ENCODE measurements around the gene PSMD7. TPM values are rescaled to one million over a fixed set of nuclear protein-coding genes. Genes with fewer than 3 reads are reported as not detected.
A peak's percentile ranks its signal among the peaks of the same experiment; 100 is the strongest.

Gene PSMD7
- total RNA-seq, 2 donors from 2014 or later: 44.5 to 76.8 TPM

- Histone ChIP-seq H3K9me3 (no peaks in the 10 kb centered on the region), H3K27ac (no peak overlapping the region), H3K36me3 (peaks cover 47% of the 10 kb centered on the region), H3K4me1 (ENCODE audit: control insufficient read depth in 1 of 2, low read depth in 2 of 2) (no peaks in the 10 kb centered on the region), H3K4me3 (no peak overlapping the region), H3K27me3 (replicated peaks; ENCODE audit: insufficient read depth) (no peaks in the 10 kb centered on the region)
- DNase-seq (ENCODE audit: low spot score): no peak
- no peak for ATAC-seq (ENCODE audit: insufficient number of reproducible peaks, low FRiP score, low read depth)
- TF ChIP-seq CTCF (IDR thresholded peaks at IDR 0.05): no peak
Measured at GRCh38 chr16:74307383-74307782, 10.8 kb downstream of the PSMD7 start.

GRCh38 chr16:74309789-74310781 is 13.5 kb downstream of the PSMD7 start:
- no peaks in the 10 kb centered on the region for H3K27me3 ChIP-seq (replicated peaks; ENCODE audit: insufficient read depth)
- H3K36me3 ChIP-seq: peaks cover 20% of the 10 kb centered on the region
- H3K27ac ChIP-seq: no peak overlapping the region
- H3K4me3 ChIP-seq: no peak overlapping the region
- DNase-seq (ENCODE audit: low spot score) (no peak), ATAC-seq (ENCODE audit: insufficient number of reproducible peaks, low FRiP score, low read depth) (no peak)
- peak; percentile 45 for TF ChIP-seq CTCF (IDR thresholded peaks at IDR 0.05)
- H3K9me3 ChIP-seq: no peaks in the 10 kb centered on the region
- H3K4me1 ChIP-seq (ENCODE audit: control insufficient read depth in 1 of 2, low read depth in 2 of 2): no peaks in the 10 kb centered on the region

GRCh38 chr16:74315059-74315458 is 18.4 kb downstream of the PSMD7 start:
- H3K36me3 ChIP-seq: no peaks in the 10 kb centered on the region
- H3K27me3 ChIP-seq (replicated peaks; ENCODE audit: insufficient read depth): no peaks in the 10 kb centered on the region
- no peak overlapping the region for H3K27ac ChIP-seq
- ATAC-seq (ENCODE audit: insufficient number of reproducible peaks, low FRiP score, low read depth) (no peak), DNase-seq (ENCODE audit: low spot score) (no peak)
- no peak overlapping the region for H3K4me3 ChIP-seq
- no peak for TF ChIP-seq CTCF (IDR thresholded peaks at IDR 0.05)
- H3K4me1 ChIP-seq (ENCODE audit: control insufficient read depth in 1 of 2, low read depth in 2 of 2): no peaks in the 10 kb centered on the region
- no peaks in the 10 kb centered on the region for H3K9me3 ChIP-seq

- TF ChIP-seq CTCF (IDR thresholded peaks at IDR 0.05): no peak
- Histone ChIP-seq H3K27ac (no peak overlapping the region), H3K4me3 (no peak overlapping the region), H3K27me3 (replicated peaks; ENCODE audit: insufficient read depth) (no peaks in the 10 kb centered on the region), H3K9me3 (no peaks in the 10 kb centered on the region), H3K36me3 (peaks cover 5% of the 10 kb centered on the region), H3K4me1 (ENCODE audit: control insufficient read depth in 1 of 2, low read depth in 2 of 2) (peaks cover 0 to 18% of the 10 kb centered on the region in 2 donors)
- ATAC-seq (ENCODE audit: insufficient number of reproducible peaks, low FRiP score, low read depth) (no peak), DNase-seq (ENCODE audit: low spot score) (no peak)
Measured at GRCh38 chr16:74320707-74321106, 24.1 kb downstream of the PSMD7 start.

- H3K4me3 ChIP-seq: no peak overlapping the region
- no peak for TF ChIP-seq CTCF (IDR thresholded peaks at IDR 0.05)
- peaks cover 0 to 18% of the 10 kb centered on the region in 2 donors for H3K4me1 ChIP-seq (ENCODE audit: control insufficient read depth in 1 of 2, low read depth in 2 of 2)
- H3K27me3 ChIP-seq (replicated peaks; ENCODE audit: insufficient read depth): no peaks in the 10 kb centered on the region
- ATAC-seq (ENCODE audit: insufficient number of reproducible peaks, low FRiP score, low read depth) (no peak), DNase-seq (ENCODE audit: low spot score) (no peak)
- no peaks in the 10 kb centered on the region for H3K9me3 ChIP-seq
- no peak overlapping the region for H3K27ac ChIP-seq
- peaks cover 11% of the 10 kb centered on the region for H3K36me3 ChIP-seq
Measured at GRCh38 chr16:74321356-74321755, 24.7 kb downstream of the PSMD7 start.
